Measurements from ENCODE around the gene SDHAF2. TPM values are rescaled to one million over a fixed set of nuclear protein-coding genes. Genes with fewer than 3 reads are reported as not detected.

SDHAF2 gene
- polyA plus RNA-seq, 1 experiment: 81.1 TPM

GRCh38 chr11:61489833-61490721 lies 60.2 kb downstream of the SDHAF2 start:
- Histone ChIP-seq H3K36me3 (ENCODE audit: control insufficient read depth, insufficient read depth, low read length) (no peaks in the 10 kb centered on the region), H3K27me3 (ENCODE audit: control insufficient read depth, insufficient read depth, low read length) (peaks cover 6% of the 10 kb centered on the region; the same call in 1 of the 2 replicates), H3K4me3 (ENCODE audit: low read depth, low read length) (no peak overlapping the region)
- DNase-seq (ENCODE audit: low read depth): no peak
- ChIA-PET CTCF (interaction anchor here (0.7 to 5.0 kb wide), 6 partner anchors 10 to 149 kb away, joined by 3 to 38 read pairs (median 3); no protein-coding TSS in a partner anchor), POLR2A (no interaction called here)
- no peak for TF ChIP-seq CTCF (IDR thresholded peaks at IDR 0.05; ENCODE audit: insufficient read depth, low read depth, low read length)

- no peak for TF ChIP-seq CTCF (IDR thresholded peaks at IDR 0.05; ENCODE audit: insufficient read depth, low read depth, low read length)
- H3K27me3 ChIP-seq (ENCODE audit: control insufficient read depth, insufficient read depth, low read length): peaks cover 4% of the 10 kb centered on the region
- H3K4me3 ChIP-seq (ENCODE audit: low read depth, low read length): no peak overlapping the region
- H3K36me3 ChIP-seq (ENCODE audit: control insufficient read depth, insufficient read depth, low read length): no peaks in the 10 kb centered on the region
- DNase-seq (ENCODE audit: low read depth): no peak
- POLR2A ChIA-PET: no interaction called here
- CTCF ChIA-PET: interaction anchor here (0.7 kb wide), 1 partner anchor 549 kb away, joined by 3 read pairs; no protein-coding TSS in a partner anchor
These were observed 61.9 kb downstream of the SDHAF2 start for GRCh38 chr11:61491736-61492395.

GRCh38 chr11:61494381-61494961 lies 64.5 kb downstream of the SDHAF2 start:
- no peak for TF ChIP-seq CTCF (IDR thresholded peaks at IDR 0.05; ENCODE audit: insufficient read depth, low read depth, low read length)
- Histone ChIP-seq H3K27me3 (ENCODE audit: control insufficient read depth, insufficient read depth, low read length) (peaks cover 1% of the 10 kb centered on the region), H3K4me3 (ENCODE audit: low read depth, low read length) (no peak overlapping the region), H3K36me3 (ENCODE audit: control insufficient read depth, insufficient read depth, low read length) (no peaks in the 10 kb centered on the region)
- POLR2A ChIA-PET: no interaction called here
- CTCF ChIA-PET: interaction anchor here (1.4 to 3.7 kb wide), 2 partner anchors 12 to 22 kb away, joined by 3 to 16 read pairs; no protein-coding TSS in a partner anchor
- DNase-seq (ENCODE audit: low read depth): no peak

- peaks cover 1% of the 10 kb centered on the region for H3K27me3 ChIP-seq (ENCODE audit: control insufficient read depth, insufficient read depth, low read length)
- H3K36me3 ChIP-seq (ENCODE audit: control insufficient read depth, insufficient read depth, low read length): no peaks in the 10 kb centered on the region
- POLR2A ChIA-PET: no interaction called here
- CTCF ChIA-PET: interaction anchor here (3.7 kb wide), 1 partner anchor 21 kb away, joined by 16 read pairs; no protein-coding TSS in a partner anchor
- no peak for TF ChIP-seq CTCF (IDR thresholded peaks at IDR 0.05; ENCODE audit: insufficient read depth, low read depth, low read length)
- DNase-seq (ENCODE audit: low read depth): no peak
- H3K4me3 ChIP-seq (ENCODE audit: low read depth, low read length): no peak overlapping the region
These were observed 66.1 kb downstream of the SDHAF2 start for GRCh38 chr11:61495801-61496601.

Small RNAs within 50 kb of the gene (small RNA-seq; reads per million reads assigned to genes)
- not detected for gene RN7SL23P (ENCODE audit: insufficient read length, low read depth, low replicate concordance)

Other genes starting within 250 kb of the SDHAF2 start
- not detected in 2 replicates for gene PGA3, start 226.6 kb upstream of the SDHAF2 start, polyA plus RNA-seq (2011; rRNA removed)
- not detected in 2 replicates for gene PGA4, start 207.8 kb upstream of the SDHAF2 start, polyA plus RNA-seq (2011; rRNA removed)
- gene PGA5, start 188.9 kb upstream of the SDHAF2 start, polyA plus RNA-seq (2011; rRNA removed): not detected in 2 replicates
- gene VWCE, start 134.8 kb upstream of the SDHAF2 start, polyA plus RNA-seq (2011; rRNA removed): 0.96 and 1.4 TPM in 2 replicates
- 265 and 281 TPM in 2 replicates for gene DDB1, start 97.0 kb upstream of the SDHAF2 start, polyA plus RNA-seq (2011; rRNA removed)
- gene TKFC, start 96.9 kb upstream of the SDHAF2 start, polyA plus RNA-seq (2011; rRNA removed): 23.9 and 37.6 TPM in 2 replicates
- gene CYB561A3, start 68.2 kb upstream of the SDHAF2 start, polyA plus RNA-seq (2011; rRNA removed): 32.9 and 91.3 TPM in 2 replicates
- 55.6 and 73.9 TPM in 2 replicates for gene TMEM138, start 67.8 kb upstream of the SDHAF2 start, polyA plus RNA-seq (2011; rRNA removed)
- gene TMEM216, start 37.5 kb upstream of the SDHAF2 start, polyA plus RNA-seq (2011; rRNA removed): 27.3 and 29.2 TPM in 2 replicates
- gene CPSF7, start 149 bp upstream of the SDHAF2 start, polyA plus RNA-seq (2011; rRNA removed): 35.4 and 36.2 TPM in 2 replicates
- gene LRRC10B, start 78.6 kb downstream of the SDHAF2 start, polyA plus RNA-seq (2011; rRNA removed): 0.02 TPM in 1 of 2 replicates, not detected in the other
- gene SYT7, start 151.0 kb downstream of the SDHAF2 start, polyA plus RNA-seq (2011; rRNA removed): 0.01 and 0.04 TPM in 2 replicates

Measured in BJ (cell line).